Ishikawa (cell line): ENCODE data around the gene KRTAP12-2.

Experiments
- CEBPB ChIP-seq: IDR thresholded peaks from 2 replicates; pipeline ENCODE4 v1.6.1; 2012
- CREB1 ChIP-seq: IDR thresholded peaks from 2 replicates; pipeline ENCODE4 v1.6.1; 2012; ENCODE audit warnings: low read depth
- EGR1 ChIP-seq: IDR thresholded peaks from 2 replicates; pipeline ENCODE4 v1.6.1; 2012
- EP300 ChIP-seq: IDR thresholded peaks from 2 replicates; pipeline ENCODE4 v1.6.1; 2012; ENCODE audit warnings: borderline replicate concordance
- FOXM1 ChIP-seq: IDR thresholded peaks from 2 replicates; pipeline ENCODE4 v1.6.1; 2012; ENCODE audit warnings: low read depth, borderline replicate concordance
- NFIC ChIP-seq: IDR thresholded peaks from 2 replicates; pipeline ENCODE4 v1.6.1; 2012
- RAD21 ChIP-seq: IDR thresholded peaks from 2 replicates; pipeline ENCODE4 v1.6.1; 2012; ENCODE audit warnings: low read depth
- TAF1 ChIP-seq: IDR thresholded peaks from 2 replicates; pipeline ENCODE4 v1.6.1; 2012; ENCODE audit warnings: low read depth, mild to moderate bottlenecking
- TCF12 ChIP-seq: IDR thresholded peaks from 2 replicates; pipeline ENCODE4 v1.6.1; 2012; ENCODE audit warnings: low read depth
- TEAD4 ChIP-seq: IDR thresholded peaks from 2 replicates; pipeline ENCODE4 v1.6.1; 2012
- ZBTB7A ChIP-seq: IDR thresholded peaks from 2 replicates; pipeline ENCODE4 v1.6.1; 2012; ENCODE audit warnings: low read depth
- TF ChIP-seq, protein P1 (sequence below): IDR thresholded peaks from 2 replicates; pipeline ENCODE4 v1.6.1; 2012
- TF ChIP-seq, protein P2 (sequence below): IDR thresholded peaks from 2 replicates; pipeline ENCODE4 v1.6.1; 2012
- TF ChIP-seq, protein P3 (sequence below): IDR thresholded peaks from 2 replicates; pipeline ENCODE4 v1.6.1; 2012; ENCODE audit warnings: low read depth, mild to moderate bottlenecking

KRTAP12-2 gene

DNA sequence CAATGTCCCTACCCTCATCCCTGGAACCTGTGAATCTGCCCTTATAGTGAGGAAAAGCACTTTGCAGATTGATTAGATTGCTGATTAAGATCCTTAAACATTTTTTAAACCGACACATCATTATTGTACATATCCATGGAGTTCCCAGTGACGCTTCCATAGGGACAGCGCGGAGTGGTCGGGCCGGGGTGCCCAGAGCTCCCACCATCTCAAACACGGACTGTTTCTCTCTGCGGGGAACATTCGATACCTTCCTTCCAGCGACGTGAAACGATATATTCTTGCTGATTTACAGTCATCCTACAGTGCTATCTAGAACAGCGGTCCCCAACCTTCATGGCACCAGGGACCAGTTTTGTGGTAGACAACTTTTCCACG is 34.3 kb upstream of the KRTAP12-2 start:
- TF ChIP-seq, protein P1, sequence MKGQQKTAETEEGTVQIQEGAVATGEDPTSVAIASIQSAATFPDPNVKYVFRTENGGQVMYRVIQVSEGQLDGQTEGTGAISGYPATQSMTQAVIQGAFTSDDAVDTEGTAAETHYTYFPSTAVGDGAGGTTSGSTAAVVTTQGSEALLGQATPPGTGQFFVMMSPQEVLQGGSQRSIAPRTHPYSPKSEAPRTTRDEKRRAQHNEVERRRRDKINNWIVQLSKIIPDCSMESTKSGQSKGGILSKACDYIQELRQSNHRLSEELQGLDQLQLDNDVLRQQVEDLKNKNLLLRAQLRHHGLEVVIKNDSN = no peak
- TF ChIP-seq ZBTB7A (no peak), CREB1 (no peak), TAF1 (no peak), EP300 (no peak), TCF12 (no peak), CEBPB (no peak), EGR1 (no peak), FOXM1 (no peak), NFIC (no peak)
- TF ChIP-seq, protein P2, sequence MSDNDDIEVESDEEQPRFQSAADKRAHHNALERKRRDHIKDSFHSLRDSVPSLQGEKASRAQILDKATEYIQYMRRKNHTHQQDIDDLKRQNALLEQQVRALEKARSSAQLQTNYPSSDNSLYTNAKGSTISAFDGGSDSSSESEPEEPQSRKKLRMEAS = no peak
- TF ChIP-seq, protein P3, sequence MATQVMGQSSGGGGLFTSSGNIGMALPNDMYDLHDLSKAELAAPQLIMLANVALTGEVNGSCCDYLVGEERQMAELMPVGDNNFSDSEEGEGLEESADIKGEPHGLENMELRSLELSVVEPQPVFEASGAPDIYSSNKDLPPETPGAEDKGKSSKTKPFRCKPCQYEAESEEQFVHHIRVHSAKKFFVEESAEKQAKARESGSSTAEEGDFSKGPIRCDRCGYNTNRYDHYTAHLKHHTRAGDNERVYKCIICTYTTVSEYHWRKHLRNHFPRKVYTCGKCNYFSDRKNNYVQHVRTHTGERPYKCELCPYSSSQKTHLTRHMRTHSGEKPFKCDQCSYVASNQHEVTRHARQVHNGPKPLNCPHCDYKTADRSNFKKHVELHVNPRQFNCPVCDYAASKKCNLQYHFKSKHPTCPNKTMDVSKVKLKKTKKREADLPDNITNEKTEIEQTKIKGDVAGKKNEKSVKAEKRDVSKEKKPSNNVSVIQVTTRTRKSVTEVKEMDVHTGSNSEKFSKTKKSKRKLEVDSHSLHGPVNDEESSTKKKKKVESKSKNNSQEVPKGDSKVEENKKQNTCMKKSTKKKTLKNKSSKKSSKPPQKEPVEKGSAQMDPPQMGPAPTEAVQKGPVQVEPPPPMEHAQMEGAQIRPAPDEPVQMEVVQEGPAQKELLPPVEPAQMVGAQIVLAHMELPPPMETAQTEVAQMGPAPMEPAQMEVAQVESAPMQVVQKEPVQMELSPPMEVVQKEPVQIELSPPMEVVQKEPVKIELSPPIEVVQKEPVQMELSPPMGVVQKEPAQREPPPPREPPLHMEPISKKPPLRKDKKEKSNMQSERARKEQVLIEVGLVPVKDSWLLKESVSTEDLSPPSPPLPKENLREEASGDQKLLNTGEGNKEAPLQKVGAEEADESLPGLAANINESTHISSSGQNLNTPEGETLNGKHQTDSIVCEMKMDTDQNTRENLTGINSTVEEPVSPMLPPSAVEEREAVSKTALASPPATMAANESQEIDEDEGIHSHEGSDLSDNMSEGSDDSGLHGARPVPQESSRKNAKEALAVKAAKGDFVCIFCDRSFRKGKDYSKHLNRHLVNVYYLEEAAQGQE = no peak

DNA sequence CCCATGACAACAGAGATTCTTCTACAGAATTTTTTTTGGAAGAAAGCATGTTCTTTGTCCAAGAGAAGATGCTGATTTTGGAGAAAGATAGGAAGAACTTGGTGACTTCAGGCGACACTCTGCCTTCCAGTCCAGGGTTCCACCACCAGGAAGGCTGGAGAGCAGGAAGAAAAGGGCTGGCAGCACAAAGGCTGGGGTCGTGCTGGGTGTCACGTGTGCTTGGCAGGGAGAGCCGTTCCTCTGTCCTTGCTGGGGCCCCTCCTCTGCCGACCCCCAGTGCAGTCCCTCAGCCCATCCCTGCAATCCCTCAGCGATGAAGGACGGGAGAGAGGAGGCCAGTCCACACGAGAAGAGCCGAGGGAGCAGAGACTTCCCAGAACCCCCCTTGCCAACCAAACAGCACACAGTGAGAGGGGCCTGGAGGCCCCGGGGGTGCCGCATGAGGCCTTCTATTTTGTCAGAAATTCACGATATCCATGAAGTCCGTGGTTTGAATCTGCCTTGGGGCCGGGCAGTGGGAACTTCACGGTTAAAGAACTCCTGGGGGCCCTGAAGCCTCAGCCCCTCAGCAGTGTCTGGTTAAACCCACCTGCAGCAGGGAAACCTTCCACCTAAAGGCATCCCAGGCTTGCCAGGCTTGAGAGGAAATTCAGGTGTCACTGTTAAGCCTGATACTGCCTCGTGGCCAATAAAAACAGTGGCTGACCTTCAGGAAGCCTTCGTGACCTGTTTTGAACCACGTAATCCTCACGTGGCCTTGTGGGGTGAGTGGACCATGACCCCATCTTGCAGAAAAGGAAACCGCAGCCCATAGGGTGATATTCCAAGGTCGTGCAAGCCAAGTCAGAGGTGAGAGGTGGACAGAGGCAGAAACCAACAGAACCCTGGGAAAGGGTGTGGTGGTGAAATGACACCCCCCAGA is 33.6 kb upstream of the KRTAP12-2 start:
- TF ChIP-seq FOXM1 = no peak

DNA sequence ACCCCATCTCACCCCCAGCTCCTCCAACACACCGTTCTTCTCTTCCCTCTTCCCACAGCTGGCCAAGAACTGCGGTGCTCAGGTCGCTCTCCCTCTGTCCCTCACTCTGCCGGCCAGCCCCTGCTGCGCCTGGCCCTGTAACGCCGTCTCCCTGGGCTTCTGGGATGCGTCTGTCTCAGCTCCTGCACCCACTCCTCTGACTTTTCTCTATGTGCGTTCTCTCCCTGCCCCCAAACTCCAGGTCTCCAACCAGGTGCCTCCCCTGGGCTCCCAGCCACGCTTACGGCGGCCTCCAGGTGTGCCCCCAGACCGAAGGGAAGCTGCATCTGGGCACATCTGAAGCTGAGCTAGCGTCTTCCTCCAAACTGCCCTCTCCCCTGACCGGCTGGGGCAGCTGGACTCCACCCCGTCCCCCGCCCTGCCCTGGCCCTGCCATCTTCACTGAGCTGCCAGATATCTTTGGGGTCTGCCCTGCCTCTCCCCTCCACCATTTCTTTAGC is 32.8 kb upstream of the KRTAP12-2 start:
- TF ChIP-seq CEBPB (no peak), EGR1 (no peak)
- TF ChIP-seq, protein P1 = no peak

DNA sequence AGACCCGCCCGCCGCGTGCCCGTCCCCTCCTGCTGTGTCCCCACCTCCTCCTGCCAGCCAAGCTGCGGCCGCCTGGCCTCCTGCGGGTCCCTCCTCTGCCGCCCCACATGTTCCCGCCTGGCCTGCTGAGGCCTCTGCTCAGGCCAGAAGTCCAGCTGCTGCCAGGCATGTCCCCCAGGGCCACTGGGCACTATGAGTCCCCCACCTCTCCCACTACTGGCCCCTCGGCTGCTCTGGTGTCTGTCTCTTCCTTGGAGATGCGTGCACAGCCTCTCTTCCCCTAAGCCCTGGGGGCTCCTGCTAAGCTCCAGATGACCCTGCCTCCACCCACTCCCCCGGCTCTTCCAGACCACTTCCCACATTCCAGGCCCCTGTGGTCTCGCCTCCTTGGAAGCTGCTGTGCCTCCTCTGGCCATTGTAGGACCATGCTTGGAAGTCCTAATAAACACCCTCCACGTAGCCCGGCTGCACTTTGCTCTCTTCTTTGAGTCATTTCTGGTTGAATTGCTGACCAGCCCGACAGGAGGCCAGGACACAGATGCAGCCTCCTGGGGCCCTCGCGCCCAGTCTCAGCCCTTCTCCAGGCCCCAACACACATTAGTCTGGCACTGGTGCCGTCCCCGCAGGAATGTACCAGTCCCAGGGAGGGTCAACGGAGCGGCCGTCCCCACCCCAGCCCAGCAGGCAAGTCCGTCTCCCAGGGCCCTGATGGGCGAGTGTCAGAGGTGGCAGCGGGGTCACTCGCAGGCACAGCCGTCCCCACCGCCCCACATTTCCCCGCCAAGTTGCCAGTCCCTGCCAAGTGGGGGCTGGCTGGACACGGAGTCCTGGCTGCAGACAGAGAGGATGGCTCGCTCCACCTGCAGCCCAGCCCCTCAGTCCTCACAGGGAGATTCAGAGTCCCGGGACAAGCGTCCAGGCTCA is 31.3 kb upstream of the KRTAP12-2 start:
- no peak for TF ChIP-seq RAD21
- TF ChIP-seq, protein P3 = no peak
- TF ChIP-seq TEAD4 = no peak
- no peak for TF ChIP-seq FOXM1
- TF ChIP-seq, protein P1 = no peak
- TF ChIP-seq ZBTB7A = no peak
- no peak for TF ChIP-seq CREB1
- no peak for TF ChIP-seq CEBPB
- TF ChIP-seq EP300 = no peak
- no peak for TF ChIP-seq TCF12
- TF ChIP-seq EGR1 = no peak
- no peak for TF ChIP-seq NFIC
- TF ChIP-seq TAF1 = no peak

DNA sequence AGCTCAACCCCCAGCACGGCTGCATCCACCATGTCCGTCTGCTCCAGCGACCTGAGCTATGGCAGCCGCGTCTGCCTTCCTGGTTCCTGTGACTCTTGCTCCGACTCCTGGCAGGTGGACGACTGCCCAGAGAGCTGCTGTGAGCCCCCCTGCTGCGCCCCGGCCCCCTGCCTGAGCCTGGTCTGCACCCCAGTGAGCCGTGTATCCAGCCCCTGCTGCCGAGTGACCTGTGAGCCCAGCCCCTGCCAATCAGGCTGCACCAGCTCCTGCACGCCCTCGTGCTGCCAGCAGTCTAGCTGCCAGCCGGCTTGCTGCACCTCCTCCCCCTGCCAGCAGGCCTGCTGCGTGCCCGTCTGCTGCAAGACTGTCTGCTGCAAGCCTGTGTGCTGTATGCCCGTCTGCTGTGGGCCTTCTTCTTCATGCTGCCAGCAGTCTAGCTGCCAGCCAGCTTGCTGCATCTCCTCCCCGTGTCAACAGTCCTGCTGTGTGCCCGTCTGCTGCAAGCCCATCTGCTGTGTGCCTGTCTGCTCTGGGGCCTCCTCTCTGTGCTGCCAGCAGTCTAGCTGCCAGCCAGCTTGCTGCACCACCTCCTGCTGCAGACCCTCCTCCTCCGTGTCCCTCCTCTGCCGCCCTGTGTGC is 30.6 kb upstream of the KRTAP12-2 start, which contains the start of gene KRTAP10-12:
Gene KRTAP10-12 (plus strand): TSS at position 1 of the 639 bp plus-strand sequence. CDS start 30 bp downstream, at position 31.
- TF ChIP-seq TCF12 = 0 out of 2 replicates have a peak, but pooled peaks have one; percentile 36
